MM.1S (cell line): Measurements from ENCODE around the gene USP25.

Experiments
- DNase-seq: peaks from one replicate; pipeline ENCODE4 v3.0.0-alpha.2; 2015
- H2AFZ ChIP-seq: fragments of 300-600 bp; sonication (generic); 2 replicates; pipeline ENCODE4 v1.6.0; 2016; ENCODE audit warnings: antibody characterized with exemption, low read length
- H3F3A ChIP-seq: fragments of 300-600 bp; sonication (generic); 2 replicates; pipeline ENCODE4 v1.6.1; 2016; ENCODE audit warnings: mild to moderate bottlenecking, antibody characterized with exemption, low read length, moderate library complexity, mixed read lengths; ENCODE audit not compliant: insufficient read depth
- H3K27ac ChIP-seq: fragments of 300-600 bp; sonication (generic); 2 replicates; pipeline ENCODE4 v1.5.1; 2016; ENCODE audit warnings: mild to moderate bottlenecking, low read length
- H3K27me3 ChIP-seq: fragments of 300-600 bp; sonication (generic); replicated peaks from 2 replicates; pipeline ENCODE4 v1.6.0; 2016; ENCODE audit warnings: low read length; ENCODE audit not compliant: insufficient read depth
- H3K36me3 ChIP-seq: fragments of 300-600 bp; sonication (generic); replicated peaks from 2 replicates; pipeline ENCODE4 v1.6.1; 2016; ENCODE audit warnings: mild to moderate bottlenecking, low read length, mixed read lengths; ENCODE audit not compliant: insufficient read depth
- H3K4me1 ChIP-seq: fragments of 300-600 bp; sonication (generic); 2 replicates; pipeline ENCODE4 v1.6.1; 2016; ENCODE audit warnings: low read length, mixed read lengths
- H3K4me2 ChIP-seq: fragments of 300-600 bp; sonication (generic); 2 replicates; pipeline ENCODE4 v1.6.0; 2016; ENCODE audit warnings: low read depth, low read length
- H3K4me3 ChIP-seq: fragments of 300-600 bp; sonication (generic); 2 replicates; pipeline ENCODE4 v1.5.1; 2016; ENCODE audit warnings: low read length, mixed read lengths
- H3K79me2 ChIP-seq: fragments of 300-600 bp; sonication (generic); 2 replicates; pipeline ENCODE4 v1.6.1; 2016; ENCODE audit warnings: mixed run types, low read length, mixed read lengths
- H3K9ac ChIP-seq: fragments of 300-600 bp; sonication (generic); 2 replicates; pipeline ENCODE4 v1.6.1; 2016; ENCODE audit warnings: low read length, mixed read lengths
- H3K9me2 ChIP-seq: fragments of 300-600 bp; sonication (generic); replicated peaks from 2 replicates; pipeline ENCODE4 v1.6.1; 2016; ENCODE audit warnings: mild to moderate bottlenecking, low read length, mixed read lengths; ENCODE audit not compliant: insufficient read depth
- H3K9me3 ChIP-seq: fragments of 300-600 bp; sonication (generic); replicated peaks from 2 replicates; pipeline ENCODE4 v1.6.1; 2016; ENCODE audit warnings: mild to moderate bottlenecking, low read length, mixed read lengths; ENCODE audit not compliant: insufficient read depth
- H4K20me1 ChIP-seq: fragments of 300-600 bp; sonication (generic); 2 replicates; pipeline ENCODE4 v1.6.1; 2016; ENCODE audit warnings: mild to moderate bottlenecking, low read length, moderate library complexity, mixed read lengths; ENCODE audit not compliant: insufficient read depth
- CTCF ChIP-seq: fragments of 300-600 bp; sonication (generic); IDR thresholded peaks from 2 replicates; pipeline ENCODE4 v1.5.1; 2016; ENCODE audit warnings: antibody characterized with exemption, low read length, mixed read lengths
- EZH2 ChIP-seq: fragments of 300-600 bp; sonication (generic); optimal IDR thresholded peaks from 2 replicates; pipeline ENCODE3; 2017; ENCODE audit warnings: low read depth, mild to moderate bottlenecking, antibody characterized with exemption, low read length, mixed read lengths
- EZH2phosphoT487 ChIP-seq: fragments of 300-600 bp; sonication (generic); IDR thresholded peaks from 2 replicates; pipeline ENCODE4 v1.6.1; 2018; ENCODE audit warnings: antibody characterized with exemption, low read length

The USP25 gene

GRCh38 chr21:15682977-15683376 is 46.8 kb upstream of the USP25 start:
- H3K9me2 ChIP-seq, result no peaks in the 10 kb centered on the region
- no peaks in the 10 kb centered on the region for H3K36me3 ChIP-seq
- no peaks in the 10 kb centered on the region for H3K79me2 ChIP-seq
- H3F3A ChIP-seq, result no peaks in the 10 kb centered on the region
- TF ChIP-seq CTCF (no peak), EZH2phosphoT487 (no peak), EZH2 (no peak)
- H2AFZ ChIP-seq, result no peak overlapping the region
- H3K4me3 ChIP-seq, result no peak overlapping the region
- DNase-seq, result no peak
- no peak overlapping the region for H3K27ac ChIP-seq
- H3K27me3 ChIP-seq, result peaks cover 13% of the 10 kb centered on the region; the same call in 1 of the 2 replicates
- no peaks in the 10 kb centered on the region for H3K9me3 ChIP-seq
- H4K20me1 ChIP-seq, result no peaks in the 10 kb centered on the region
- H3K9ac ChIP-seq, result no peak overlapping the region
- H3K4me1 ChIP-seq, result no peaks in the 10 kb centered on the region
- no peak overlapping the region for H3K4me2 ChIP-seq

GRCh38 chr21:15686506-15686905 is 43.3 kb upstream of the USP25 start:
- Histone ChIP-seq H3K36me3 (no peaks in the 10 kb centered on the region), H3K4me2 (no peak overlapping the region), H3K9ac (no peak overlapping the region), H3K27me3 (peaks cover 16% of the 10 kb centered on the region; the same call in 1 of the 2 replicates), H3F3A (no peaks in the 10 kb centered on the region), H3K27ac (no peak overlapping the region), H3K9me2 (no peaks in the 10 kb centered on the region), H3K9me3 (no peaks in the 10 kb centered on the region), H3K4me1 (no peaks in the 10 kb centered on the region), H2AFZ (no peak overlapping the region), H3K4me3 (no peak overlapping the region), H3K79me2 (no peaks in the 10 kb centered on the region), H4K20me1 (no peaks in the 10 kb centered on the region)
- no peak for TF ChIP-seq EZH2phosphoT487
- no peak for DNase-seq

GRCh38 chr21:15687208-15687607 is 42.6 kb upstream of the USP25 start:
- Histone ChIP-seq H3F3A (no peaks in the 10 kb centered on the region), H3K9ac (no peak overlapping the region), H3K9me3 (no peaks in the 10 kb centered on the region), H4K20me1 (no peaks in the 10 kb centered on the region), H3K27ac (no peak overlapping the region), H3K4me1 (no peaks in the 10 kb centered on the region), H3K79me2 (no peaks in the 10 kb centered on the region), H3K9me2 (no peaks in the 10 kb centered on the region), H3K27me3 (peaks cover 16% of the 10 kb centered on the region; the same call in 1 of the 2 replicates), H3K36me3 (no peaks in the 10 kb centered on the region), H3K4me3 (no peak overlapping the region), H2AFZ (no peak overlapping the region), H3K4me2 (no peak overlapping the region)
- TF ChIP-seq EZH2 (no peak), CTCF (no peak), EZH2phosphoT487 (no peak)
- no peak for DNase-seq

GRCh38 chr21:15688016-15688415 is 41.8 kb upstream of the USP25 start:
- H3K9me2 ChIP-seq, result no peaks in the 10 kb centered on the region
- no peak for TF ChIP-seq EZH2phosphoT487
- no peaks in the 10 kb centered on the region for H3K9me3 ChIP-seq
- no peaks in the 10 kb centered on the region for H3K4me1 ChIP-seq
- H3K9ac ChIP-seq, result no peak overlapping the region
- DNase-seq, result no peak
- no peaks in the 10 kb centered on the region for H3F3A ChIP-seq
- H3K4me3 ChIP-seq, result no peak overlapping the region
- no peak overlapping the region for H2AFZ ChIP-seq
- H4K20me1 ChIP-seq, result no peaks in the 10 kb centered on the region
- H3K27me3 ChIP-seq, result peaks cover 16% of the 10 kb centered on the region; the same call in 1 of the 2 replicates
- H3K36me3 ChIP-seq, result no peaks in the 10 kb centered on the region
- H3K4me2 ChIP-seq, result no peak overlapping the region
- no peak overlapping the region for H3K27ac ChIP-seq
- no peaks in the 10 kb centered on the region for H3K79me2 ChIP-seq
